ENCODE measurements around the gene MMP20. TPM values are rescaled to one million over a fixed set of nuclear protein-coding genes. Genes with fewer than 3 reads are reported as not detected.
"Not testable (repeated sequence)": the region's sequence is repeated elsewhere in the genome, so short reads cannot be mapped to it uniquely, and the experiment has no call there.

The MMP20 gene
- total RNA-seq: not detected in 2 replicates

GRCh38 chr11:102625177-102625576 lies at the start of gene MMP20:
Gene MMP20 (minus strand): TSS chr11:102625332. CDS start chr11:102625319, 13 bp downstream.
- no peak for DNase-seq (ENCODE audit: low read depth, low spot score)

- no peak for DNase-seq (ENCODE audit: low read depth, low spot score)
Observed at GRCh38 chr11:102669664-102670063, 44.5 kb upstream of the MMP20 start.

GRCh38 chr11:102666331-102666957 lies 41.3 kb upstream of the MMP20 start:
- DNase-seq (ENCODE audit: low read depth, low spot score): no peak

- no peak for DNase-seq (ENCODE audit: low read depth, low spot score)
Observed at GRCh38 chr11:102664001-102664752, 39.0 kb upstream of the MMP20 start.

GRCh38 chr11:102662607-102663006 lies 37.5 kb upstream of the MMP20 start:
- DNase-seq (ENCODE audit: low read depth, low spot score): no peak

GRCh38 chr11:102661040-102661439 lies 35.9 kb upstream of the MMP20 start:
- no peak for DNase-seq (ENCODE audit: low read depth, low spot score)

GRCh38 chr11:102656528-102656927 lies 31.4 kb upstream of the MMP20 start:
- no peak for DNase-seq (ENCODE audit: low read depth, low spot score)

- DNase-seq (ENCODE audit: low read depth, low spot score): no peak
Observed at GRCh38 chr11:102655547-102655946, 30.4 kb upstream of the MMP20 start.

- DNase-seq (ENCODE audit: low read depth, low spot score): no peak
Observed at GRCh38 chr11:102654761-102655160, 29.6 kb upstream of the MMP20 start.

- no peak for DNase-seq (ENCODE audit: low read depth, low spot score)
Observed at GRCh38 chr11:102653744-102654291, 28.7 kb upstream of the MMP20 start.

- no peak for DNase-seq (ENCODE audit: low read depth, low spot score)
Observed at GRCh38 chr11:102647430-102647829, 22.3 kb upstream of the MMP20 start.

- no peak for DNase-seq (ENCODE audit: low read depth, low spot score)
Observed at GRCh38 chr11:102643941-102644340, 18.8 kb upstream of the MMP20 start.

- DNase-seq (ENCODE audit: low read depth, low spot score): no peak
Observed at GRCh38 chr11:102640946-102641345, 15.8 kb upstream of the MMP20 start.

GRCh38 chr11:102639656-102640055 lies 14.5 kb upstream of the MMP20 start:
- DNase-seq (ENCODE audit: low read depth, low spot score): no peak

- DNase-seq (ENCODE audit: low read depth, low spot score): no peak
Observed at GRCh38 chr11:102637731-102638130, 12.6 kb upstream of the MMP20 start.

GRCh38 chr11:102633385-102634026 lies 8.4 kb upstream of the MMP20 start:
- no peak for DNase-seq (ENCODE audit: low read depth, low spot score)

- DNase-seq (ENCODE audit: low read depth, low spot score): no peak
Observed at GRCh38 chr11:102632026-102632425, 6.9 kb upstream of the MMP20 start.

- DNase-seq (ENCODE audit: low read depth, low spot score): no peak
Observed at GRCh38 chr11:102630598-102631448, 5.7 kb upstream of the MMP20 start.

- not testable (repeated sequence) for DNase-seq (ENCODE audit: low read depth, low spot score)
Observed at GRCh38 chr11:102629908-102630307, 4.8 kb upstream of the MMP20 start.

- no peak for DNase-seq (ENCODE audit: low read depth, low spot score)
Observed at GRCh38 chr11:102626676-102627075, 1.5 kb upstream of the MMP20 start.

- DNase-seq (ENCODE audit: low read depth, low spot score): no peak
Observed at GRCh38 chr11:102623998-102624397, 1.1 kb downstream of the MMP20 start.

Measured in pulmonary artery endothelial cell (primary cell).